GM19099 (cell line): ENCODE results near the gene MBOAT2.

Experiments
- POLR2A ChIP-seq: IDR thresholded peaks from 3 replicates; pipeline ENCODE4 v1.6.1; 2011; ENCODE audit warnings: low read depth; ENCODE audit not compliant: insufficient read length; ENCODE audit errors: extremely low read depth

MBOAT2 gene

GRCh38 chr2:8836971-8837794 is 166.3 kb downstream of the MBOAT2 start, which contains the start of gene KIDINS220:
Gene KIDINS220, minus strand, starts transcription at chr2:8837613. Its CDS starts 10,520 bp downstream, at chr2:8827093.
- peak; percentile 89 for TF ChIP-seq POLR2A

- no peak for TF ChIP-seq POLR2A
Observed at GRCh38 chr2:8835279-8835678, 168.2 kb downstream of the MBOAT2 start.

- TF ChIP-seq POLR2A: no peak
Observed at GRCh38 chr2:8833853-8834252, 169.6 kb downstream of the MBOAT2 start.

- TF ChIP-seq POLR2A: no peak
Observed at GRCh38 chr2:8831516-8831915, 172.0 kb downstream of the MBOAT2 start.

- no peak for TF ChIP-seq POLR2A
Observed at GRCh38 chr2:8827729-8828128, 175.8 kb downstream of the MBOAT2 start.

- no peak for TF ChIP-seq POLR2A
Observed at GRCh38 chr2:8822218-8822617, 181.3 kb downstream of the MBOAT2 start.

- TF ChIP-seq POLR2A: no peak
Observed at GRCh38 chr2:8821276-8822217, 181.9 kb downstream of the MBOAT2 start.

GRCh38 chr2:8819948-8820347 is 183.5 kb downstream of the MBOAT2 start:
- no peak for TF ChIP-seq POLR2A

- TF ChIP-seq POLR2A: no peak
Observed at GRCh38 chr2:8819194-8819593, 184.3 kb downstream of the MBOAT2 start.

GRCh38 chr2:8817221-8817620 is 186.3 kb downstream of the MBOAT2 start:
- no peak for TF ChIP-seq POLR2A

GRCh38 chr2:8806885-8807704 is 196.4 kb downstream of the MBOAT2 start:
- TF ChIP-seq POLR2A: no peak

GRCh38 chr2:8805278-8806210 is 197.9 kb downstream of the MBOAT2 start:
- TF ChIP-seq POLR2A: no peak

- no peak for TF ChIP-seq POLR2A
Observed at GRCh38 chr2:8803658-8804379, 199.7 kb downstream of the MBOAT2 start.
